Duodenal mucosa (tissue), 2 donors: Measurements from ENCODE around the gene CYP2C19.
"Not testable (repeated sequence)": the region's sequence is repeated elsewhere in the genome, so short reads cannot be mapped to it uniquely, and the experiment has no call there.

Experiments
- H3K27ac ChIP-seq: one replicate; pipeline ENCODE4 v1.7.0; 2013; ENCODE audit warnings: low read depth, low read length
- H3K27me3 ChIP-seq, 2 donors: one replicate each; pipeline ENCODE4 v1.7.0; 2013; ENCODE audit warnings: low read length in 2 of 2, control low read depth in 1 of 2; ENCODE audit not compliant: insufficient read depth in 2 of 2, control insufficient read depth in 1 of 2
- H3K36me3 ChIP-seq, 2 donors: one replicate each; pipeline ENCODE4 v1.7.0; 2013; ENCODE audit warnings: low read length in 2 of 2, control low read depth in 1 of 2; ENCODE audit not compliant: insufficient read depth in 2 of 2, control insufficient read depth in 1 of 2
- H3K4me1 ChIP-seq, 2 donors: one replicate each; pipeline ENCODE4 v1.7.0; 2013; ENCODE audit warnings: low read length in 2 of 2, control low read depth in 1 of 2; ENCODE audit not compliant: insufficient read depth in 2 of 2, control insufficient read depth in 1 of 2
- H3K4me3 ChIP-seq, 2 donors: one replicate each; pipeline ENCODE4 v1.7.0; 2013; ENCODE audit warnings: low read length in 2 of 2, low read depth in 1 of 2
- H3K9ac ChIP-seq, 2 donors: one replicate each; pipeline ENCODE4 v1.7.0; 2013; ENCODE audit warnings: low read length in 2 of 2, low read depth in 1 of 2
- H3K9me3 ChIP-seq, 2 donors: one replicate each; pipeline ENCODE4 v1.7.0; 2013; ENCODE audit warnings: low read length in 2 of 2, control low read depth in 1 of 2; ENCODE audit not compliant: control insufficient read depth in 1 of 2

Gene CYP2C19

GRCh38 chr10:94762393-94762792 is at the start of gene CYP2C19:
TSS of gene CYP2C19 (plus strand) at chr10:94762681. CDS start at chr10:94762706, 25 bp downstream.
- Histone ChIP-seq H3K4me1 (peaks cover 6 to 11% of the 10 kb centered on the region in 2 donors), H3K9ac (peak within 1 kb of the TSS; percentile 26 to 39), H3K36me3 (peaks cover 0 to 5% of the 10 kb centered on the region in 2 donors), H3K27ac (no peak within 1 kb of the TSS), H3K9me3 (no peaks in the 10 kb centered on the region), H3K27me3 (no peaks in the 10 kb centered on the region), H3K4me3 (peak within 1 kb of the TSS; percentile 69 to 72)

- Histone ChIP-seq H3K9me3 (no peaks in the 10 kb centered on the region), H3K27ac (no peak overlapping the region), H3K36me3 (peaks cover 0 to 10% of the 10 kb centered on the region in 2 donors), H3K27me3 (no peaks in the 10 kb centered on the region), H3K4me1 (no peaks in the 10 kb centered on the region), H3K4me3 (no peak overlapping the region), H3K9ac (no peak overlapping the region)
Measured at GRCh38 chr10:94725871-94726270, 36.6 kb upstream of the CYP2C19 start.

GRCh38 chr10:94735197-94735596 is 27.3 kb upstream of the CYP2C19 start:
- Histone ChIP-seq H3K27ac (no peak overlapping the region), H3K4me1 (no peaks in the 10 kb centered on the region), H3K36me3 (no peaks in the 10 kb centered on the region), H3K27me3 (no peaks in the 10 kb centered on the region), H3K9ac (no peak overlapping the region), H3K9me3 (no peaks in the 10 kb centered on the region), H3K4me3 (no peak overlapping the region)

GRCh38 chr10:94738588-94738987 is 23.9 kb upstream of the CYP2C19 start:
- peaks cover 0 to 6% of the 10 kb centered on the region in 2 donors for H3K36me3 ChIP-seq
- H3K27ac ChIP-seq, result no peak overlapping the region
- no peak overlapping the region for H3K4me3 ChIP-seq
- no peaks in the 10 kb centered on the region for H3K27me3 ChIP-seq
- H3K9ac ChIP-seq, result no peak overlapping the region
- H3K9me3 ChIP-seq, result peaks cover 4 to 14% of the 10 kb centered on the region in 2 donors
- H3K4me1 ChIP-seq, result no peaks in the 10 kb centered on the region

- no peak overlapping the region for H3K4me3 ChIP-seq
- no peak overlapping the region for H3K9ac ChIP-seq
- peaks cover 10 to 27% of the 10 kb centered on the region in 2 donors for H3K9me3 ChIP-seq
- peaks cover 0 to 9% of the 10 kb centered on the region in 2 donors for H3K36me3 ChIP-seq
- no peak overlapping the region for H3K27ac ChIP-seq
- peaks cover 5 to 6% of the 10 kb centered on the region in 2 donors for H3K4me1 ChIP-seq
- no peaks in the 10 kb centered on the region for H3K27me3 ChIP-seq
Measured at GRCh38 chr10:94747137-94747536, 15.3 kb upstream of the CYP2C19 start.

GRCh38 chr10:94747838-94748237 is 14.6 kb upstream of the CYP2C19 start:
- Histone ChIP-seq H3K27ac (no peak overlapping the region), H3K27me3 (no peaks in the 10 kb centered on the region), H3K4me3 (no peak overlapping the region)

GRCh38 chr10:94757916-94758315 is 4.6 kb upstream of the CYP2C19 start:
- no peak overlapping the region for H3K27ac ChIP-seq
- no peaks in the 10 kb centered on the region for H3K36me3 ChIP-seq
- no peak overlapping the region for H3K4me3 ChIP-seq
- H3K4me1 ChIP-seq, result peaks cover 6 to 11% of the 10 kb centered on the region in 2 donors
- H3K9ac ChIP-seq, result no peak overlapping the region
- H3K27me3 ChIP-seq, result no peaks in the 10 kb centered on the region
- no peaks in the 10 kb centered on the region for H3K9me3 ChIP-seq

More at GRCh38 chr10:94747838-94748237, 14.6 kb upstream of the CYP2C19 start:
- H3K36me3 ChIP-seq, result peaks cover 0 to 6% of the 10 kb centered on the region in 2 donors
- no peak overlapping the region for H3K9ac ChIP-seq
- H3K9me3 ChIP-seq, result peaks cover 8 to 22% of the 10 kb centered on the region in 2 donors
- H3K4me1 ChIP-seq, result peaks cover 5 to 6% of the 10 kb centered on the region in 2 donors

- Histone ChIP-seq H3K27ac (no peak overlapping the region), H3K9ac (no peak overlapping the region), H3K4me3 (peak overlapping the region in 1 of 2 donors; percentile 6), H3K4me1 (peaks cover 6 to 11% of the 10 kb centered on the region in 2 donors), H3K27me3 (no peaks in the 10 kb centered on the region), H3K36me3 (no peaks in the 10 kb centered on the region), H3K9me3 (no peaks in the 10 kb centered on the region)
Measured at GRCh38 chr10:94760586-94761178, 1.8 kb upstream of the CYP2C19 start.

- not testable (repeated sequence) for H3K27me3 ChIP-seq, H3K27ac ChIP-seq
- H3K36me3 ChIP-seq, result peaks cover 0 to 25% of the 10 kb centered on the region in 2 donors
Measured at GRCh38 chr10:94775425-94775824, 12.9 kb downstream of the CYP2C19 start.

GRCh38 chr10:94777886-94778458 is 15.5 kb downstream of the CYP2C19 start:
- Histone ChIP-seq H3K4me3 (no peak overlapping the region), H3K27ac (peak overlapping the region; percentile 43), H3K27me3 (no peaks in the 10 kb centered on the region), H3K4me1 (no peaks in the 10 kb centered on the region), H3K36me3 (peaks cover 0 to 27% of the 10 kb centered on the region in 2 donors), H3K9ac (no peak overlapping the region), H3K9me3 (no peaks in the 10 kb centered on the region)

More at GRCh38 chr10:94775425-94775824, 12.9 kb downstream of the CYP2C19 start:
- H3K9me3 ChIP-seq, H3K9ac ChIP-seq, H3K4me1 ChIP-seq, H3K4me3 ChIP-seq: not testable (repeated sequence)
